ENCODE measurements around the gene ID2. TPM values are rescaled to one million over a fixed set of nuclear protein-coding genes. Genes with fewer than 3 reads are reported as not detected.

Gene ID2, protein sequence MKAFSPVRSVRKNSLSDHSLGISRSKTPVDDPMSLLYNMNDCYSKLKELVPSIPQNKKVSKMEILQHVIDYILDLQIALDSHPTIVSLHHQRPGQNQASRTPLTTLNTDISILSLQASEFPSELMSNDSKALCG
- total RNA-seq = 7.6 and 10.1 TPM in 2 replicates

GRCh38 chr2:8681786-8682692, at the start of gene ID2:
Gene ID2, plus strand, starts transcription at chr2:8682056. Its CDS starts 110 bp downstream, at chr2:8682166.
- peak; percentile 91 for DNase-seq (ENCODE audit: low read depth, low spot score)

DNA sequence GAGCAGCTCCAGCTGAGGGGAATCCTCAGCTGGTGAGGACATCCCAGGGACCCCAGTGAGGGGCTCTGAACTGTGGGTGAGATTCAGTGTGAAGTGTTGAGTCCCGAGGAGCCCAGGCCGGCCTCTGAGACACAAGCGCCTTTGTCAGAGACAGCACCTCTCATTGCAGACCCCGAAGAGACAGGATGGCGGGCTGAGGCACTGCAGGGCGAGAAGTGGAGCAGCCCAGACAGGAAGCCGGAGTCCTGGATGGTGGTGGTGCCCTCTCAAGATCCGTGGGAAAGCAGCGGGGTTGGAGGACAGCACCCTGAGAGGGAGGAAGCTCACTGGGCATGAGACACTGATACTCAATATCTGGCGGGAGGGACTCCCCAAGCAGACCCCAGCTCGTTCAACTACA, 49.1 kb upstream of the ID2 start:
- DNase-seq (ENCODE audit: low read depth, low spot score) = no peak

DNA sequence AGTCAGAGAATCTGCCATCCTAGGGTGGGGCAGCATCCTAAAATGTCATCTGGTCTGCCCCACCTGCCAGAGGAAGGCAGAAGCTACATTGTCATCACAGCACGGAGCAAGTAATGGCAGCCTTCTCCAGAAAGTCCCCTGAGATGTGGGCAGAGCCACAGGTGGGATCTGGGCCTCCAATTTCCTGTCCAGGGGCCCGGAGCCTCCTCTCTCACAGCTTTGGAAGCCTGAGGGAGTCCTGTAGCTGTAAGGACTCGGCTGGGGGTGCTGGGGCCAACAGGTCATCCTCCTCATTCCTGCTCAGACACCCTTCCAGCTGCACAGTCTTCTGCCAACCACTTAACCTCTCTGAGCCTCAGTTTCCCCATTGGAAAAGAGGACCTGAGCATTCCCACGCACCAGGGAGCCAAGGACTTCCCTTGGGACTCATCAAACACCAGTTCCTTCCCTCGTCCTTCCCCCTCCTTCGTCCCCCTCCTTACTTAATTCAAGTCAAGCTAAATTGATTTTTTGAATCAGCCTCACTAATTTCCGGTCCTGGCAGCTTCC, 48.6 kb upstream of the ID2 start:
- DNase-seq (ENCODE audit: low read depth, low spot score) = no peak

DNA sequence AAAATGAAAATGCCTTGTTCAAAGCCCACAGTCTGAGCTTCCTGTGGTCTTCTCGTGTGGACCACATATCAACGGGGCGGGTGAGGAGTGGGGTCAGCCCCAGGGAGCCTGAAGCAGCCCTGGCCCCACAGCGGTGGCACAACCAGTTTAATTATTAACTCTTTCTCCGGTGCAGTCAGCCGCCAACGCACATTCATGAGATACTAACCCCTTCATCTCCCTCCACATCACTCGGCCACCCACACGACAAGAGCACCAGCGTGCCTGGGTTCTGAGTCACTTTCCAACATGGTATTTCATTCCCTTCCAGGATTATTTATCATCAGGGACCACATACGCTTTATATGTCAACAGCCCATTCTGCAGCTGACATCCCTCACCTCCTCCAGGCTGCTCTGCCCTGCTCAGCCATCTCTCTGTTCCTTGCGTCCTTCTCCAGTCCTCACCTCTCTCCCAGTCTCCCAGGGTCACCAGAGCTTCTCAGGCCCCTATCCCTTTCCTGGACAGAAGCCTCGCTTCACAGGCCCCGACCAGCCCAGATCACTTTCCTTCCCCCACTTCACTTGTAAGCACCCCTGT, 48.0 kb upstream of the ID2 start:
- no peak for DNase-seq (ENCODE audit: low read depth, low spot score)

GRCh38 chr2:8634466-8635172, 47.2 kb upstream of the ID2 start:
- no peak for DNase-seq (ENCODE audit: low read depth, low spot score)

- DNase-seq (ENCODE audit: low read depth, low spot score) = no peak
Observed at GRCh38 chr2:8636041-8636491, 45.8 kb upstream of the ID2 start.

DNA sequence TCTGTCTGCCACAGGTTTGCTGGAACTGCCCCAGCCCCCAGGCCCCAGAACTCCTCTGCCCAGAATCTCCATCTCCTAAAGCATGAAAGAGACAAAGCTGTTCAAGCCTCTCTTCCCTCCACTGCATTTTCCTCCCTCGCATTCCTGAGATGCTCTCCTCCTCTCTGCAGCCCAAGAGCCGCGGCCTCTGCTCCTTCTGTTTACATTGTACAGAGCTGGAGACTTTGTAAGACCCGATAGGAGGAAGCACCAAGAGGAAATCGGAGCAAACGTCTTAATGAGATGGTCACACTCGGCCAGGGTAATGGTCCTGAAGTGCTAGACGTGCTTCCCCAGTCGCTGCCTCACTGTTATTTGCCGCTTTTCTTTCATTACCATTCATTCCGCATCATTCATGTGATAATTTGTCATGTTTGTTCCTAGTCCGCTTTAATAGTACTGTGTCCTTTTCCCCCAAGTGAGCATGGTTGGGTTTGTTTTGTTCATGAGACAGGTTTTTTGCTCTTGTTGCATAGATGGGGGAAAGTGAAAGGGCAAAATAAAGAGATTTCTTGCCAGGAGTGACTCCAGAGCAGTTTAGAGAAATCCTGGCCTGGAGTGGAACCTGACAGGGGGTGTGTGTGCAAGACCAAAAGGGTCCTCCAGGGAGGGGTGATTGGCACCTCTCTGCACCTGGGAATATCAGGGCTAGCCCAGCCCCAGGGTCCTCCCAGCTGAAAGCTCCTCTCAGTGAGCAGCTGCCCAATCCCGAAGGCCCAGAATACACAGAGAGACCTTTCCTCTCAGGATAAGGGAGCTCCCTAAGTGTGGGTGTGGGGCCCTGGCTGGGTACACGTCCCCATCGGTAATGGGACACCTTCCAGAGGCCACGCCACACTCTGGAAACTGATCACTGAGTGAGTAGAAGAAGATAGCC, 44.9 kb upstream of the ID2 start:
- no peak for DNase-seq (ENCODE audit: low read depth, low spot score)

DNA sequence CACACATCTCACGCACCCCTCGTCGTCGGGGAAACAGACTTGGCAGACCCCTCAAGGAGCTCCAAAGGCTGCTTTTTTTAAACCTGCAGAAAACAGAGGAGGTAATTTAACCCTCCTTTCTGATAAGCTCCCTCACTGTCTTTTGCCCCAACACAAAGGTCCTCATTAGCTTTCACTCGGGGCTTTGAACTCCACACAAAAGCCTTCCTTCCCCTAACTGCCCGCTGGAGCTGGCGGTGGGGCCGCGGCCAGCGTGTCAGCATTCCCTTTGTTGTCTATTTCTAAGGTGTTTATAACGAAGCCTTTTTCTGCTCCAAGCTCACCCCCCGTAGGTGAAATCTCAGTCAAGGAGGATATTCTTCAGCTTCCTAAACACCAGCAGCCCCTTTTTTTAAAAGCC, 43.5 kb upstream of the ID2 start:
- no peak for DNase-seq (ENCODE audit: low read depth, low spot score)

GRCh38 chr2:8639122-8639635, 42.7 kb upstream of the ID2 start:
- no peak for DNase-seq (ENCODE audit: low read depth, low spot score)

DNA sequence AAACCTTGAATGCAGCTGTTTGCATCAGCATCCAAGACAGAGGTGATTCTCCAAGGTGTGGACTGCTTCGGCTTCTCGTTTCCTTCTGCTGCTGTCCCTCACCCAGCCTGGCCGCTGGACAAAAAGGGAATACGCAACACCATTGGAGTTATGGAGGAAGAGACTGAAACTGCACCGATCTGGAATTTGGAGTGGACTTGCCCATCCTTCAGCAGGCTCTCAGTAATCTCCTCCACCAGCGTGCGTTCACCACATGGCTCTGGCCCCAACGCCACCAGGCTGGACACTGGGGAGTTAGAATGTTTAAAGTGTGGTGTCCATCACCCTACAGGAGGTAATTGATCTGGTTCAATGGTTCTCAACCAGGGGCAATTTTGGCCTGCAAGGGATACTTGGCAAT, 41.4 kb upstream of the ID2 start:
- DNase-seq (ENCODE audit: low read depth, low spot score) = no peak

DNA sequence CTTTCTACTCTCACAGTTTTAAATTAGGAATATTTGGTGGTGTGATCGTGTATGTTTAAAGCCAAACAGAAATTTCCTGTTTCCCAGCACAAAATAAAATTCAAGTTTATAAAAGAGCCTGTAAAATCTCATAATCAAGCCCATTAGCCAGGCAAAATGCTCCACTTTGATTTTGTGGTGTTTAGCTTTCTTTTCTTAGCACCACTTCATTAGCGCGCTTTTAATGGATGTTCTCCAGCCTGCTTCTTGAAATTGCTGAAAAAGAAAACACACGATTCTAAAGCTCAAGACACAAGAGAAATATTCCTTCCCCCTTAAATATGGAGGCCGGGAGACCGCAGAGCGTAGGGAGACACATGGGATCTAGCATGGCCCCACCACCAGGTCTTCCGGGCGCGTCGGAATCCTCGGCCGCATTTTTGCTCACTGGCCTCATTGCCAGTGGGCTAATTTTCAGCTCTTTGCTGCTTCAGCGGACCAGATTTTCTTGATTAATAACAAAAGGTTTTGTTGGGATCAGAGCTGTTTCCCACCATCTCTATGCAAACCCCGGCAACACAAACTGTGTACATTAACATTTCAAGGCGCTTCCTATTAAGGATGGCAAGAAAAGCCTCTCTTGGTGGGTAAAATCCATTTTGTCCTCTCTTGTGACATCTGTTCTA, 40.4 kb upstream of the ID2 start:
- DNase-seq (ENCODE audit: low read depth, low spot score) = no peak

DNA sequence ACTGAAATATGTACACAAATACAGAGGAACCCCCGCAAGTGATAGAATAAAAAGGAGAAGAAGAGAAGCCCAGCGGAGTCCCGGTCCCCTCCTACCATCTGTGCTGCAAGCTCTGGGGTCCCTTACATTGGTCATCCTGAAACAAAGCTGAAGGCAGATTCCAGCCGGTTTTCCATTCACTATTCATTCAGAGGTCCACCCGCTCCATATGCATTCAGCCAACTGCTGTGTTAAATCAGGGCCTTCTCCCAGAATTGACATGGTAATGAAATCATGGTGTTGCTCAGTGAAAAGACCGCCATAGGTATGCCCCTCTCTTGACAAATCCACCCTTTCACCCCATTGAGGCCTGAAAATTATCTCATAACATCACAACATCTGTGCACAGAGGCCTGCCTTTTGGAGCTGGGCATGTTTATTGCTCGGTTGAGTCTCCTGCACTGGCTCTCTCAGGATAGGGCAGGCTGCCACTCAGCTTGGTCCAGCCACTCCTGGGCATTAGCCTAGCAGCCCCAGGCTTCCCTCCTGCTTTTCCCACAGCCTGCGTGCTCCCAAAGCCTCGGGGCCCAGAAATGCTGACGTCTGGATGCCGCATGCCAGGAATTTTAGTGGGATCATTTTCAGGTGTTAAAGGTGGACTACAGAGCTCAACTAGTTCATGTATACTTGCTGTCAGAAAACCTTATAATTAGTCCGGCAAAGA, 39.3 kb upstream of the ID2 start:
- DNase-seq (ENCODE audit: low read depth, low spot score) = no peak

GRCh38 chr2:8643250-8643995, 38.4 kb upstream of the ID2 start:
- DNase-seq (ENCODE audit: low read depth, low spot score) = no peak

GRCh38 chr2:8643996-8644356, 37.9 kb upstream of the ID2 start:
- DNase-seq (ENCODE audit: low read depth, low spot score) = no peak

- DNase-seq (ENCODE audit: low read depth, low spot score) = no peak
Observed at GRCh38 chr2:8644605-8645175, 37.2 kb upstream of the ID2 start.

DNA sequence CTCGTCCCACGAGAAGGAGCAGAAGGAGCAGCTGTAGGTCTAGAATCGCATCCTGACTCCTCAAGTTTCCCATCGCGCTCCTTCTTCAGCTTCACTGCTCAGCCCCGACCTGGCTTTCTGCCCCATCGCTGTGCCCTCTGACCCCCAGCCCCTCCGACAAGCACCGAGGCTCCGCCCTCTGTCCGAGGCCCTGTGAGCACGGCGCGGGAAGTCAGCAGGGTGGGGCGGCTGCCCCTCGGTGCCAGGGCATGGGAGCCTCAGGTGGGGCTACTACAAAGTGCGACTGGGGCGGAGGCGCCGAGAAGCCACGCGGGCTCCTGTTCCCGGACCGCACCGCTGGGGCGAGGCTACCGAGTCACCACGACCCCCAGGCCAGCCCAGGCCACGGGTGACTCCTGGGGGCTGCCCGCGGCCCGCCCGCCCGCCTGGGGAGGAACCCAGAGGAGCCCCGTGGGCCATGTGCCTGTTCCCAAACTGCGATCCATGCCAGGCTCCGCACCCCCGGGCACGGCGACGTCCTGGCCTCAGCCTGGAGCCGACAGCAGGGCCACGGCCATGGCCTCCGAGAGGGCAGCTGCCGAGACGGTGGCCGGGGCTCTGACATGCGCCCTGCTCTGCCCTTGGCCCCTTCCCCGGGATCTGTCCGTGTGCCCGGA, 36.6 kb upstream of the ID2 start:
- DNase-seq (ENCODE audit: low read depth, low spot score) = no peak

DNA sequence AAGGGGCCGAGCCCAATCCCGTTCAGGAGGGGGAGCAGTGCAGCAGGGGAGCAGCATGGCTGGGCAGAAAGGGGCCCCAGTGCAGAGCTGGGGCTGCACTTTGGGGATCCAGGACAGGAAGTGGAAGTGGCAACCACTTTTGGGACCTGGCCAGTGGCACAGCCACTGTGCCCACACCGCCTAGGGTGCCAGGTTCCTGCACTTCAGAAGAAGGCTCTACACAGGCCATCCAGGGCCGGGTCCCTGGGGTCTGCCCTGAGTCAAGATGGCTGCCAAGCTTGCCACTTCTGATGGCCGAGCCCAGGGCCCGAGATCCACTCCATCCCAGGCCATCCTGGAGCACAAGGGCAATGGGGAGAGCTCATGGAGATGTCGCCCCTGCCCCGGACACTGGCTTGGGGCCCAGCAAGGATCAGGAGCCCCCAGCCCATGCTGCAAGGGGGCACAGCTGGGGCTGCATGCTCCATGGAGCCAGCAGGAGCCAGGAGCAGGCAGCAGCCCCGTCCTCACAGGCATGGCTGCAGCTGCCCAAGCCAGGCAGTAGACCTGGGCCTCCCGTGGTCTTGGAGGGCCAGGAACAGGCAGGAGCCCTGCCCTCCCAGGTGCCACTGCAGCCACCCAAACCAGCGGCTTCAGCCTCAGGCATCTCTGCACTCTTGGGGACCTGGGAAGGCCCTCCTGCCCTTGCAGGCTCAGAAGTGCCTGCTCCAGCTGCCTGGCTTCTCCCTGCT, 35.0 kb upstream of the ID2 start:
- no peak for DNase-seq (ENCODE audit: low read depth, low spot score)
